HFF-Myc (cell line): ENCODE data around the gene SVBP.

Experiments
- DNase-seq: peaks from one replicate; pipeline ENCODE4 v3.0.0-alpha.2; 2011; ENCODE audit warnings: low read depth; ENCODE audit errors: extremely low read depth
- H3K4me3 ChIP-seq: replicated peaks from 2 replicates; pipeline ENCODE4 v1.5.1; 2011; ENCODE audit warnings: low read depth, mild to moderate bottlenecking, control low read depth, low read length
- TF ChIP-seq, protein P1 (sequence below): IDR thresholded peaks from 2 replicates; pipeline ENCODE4 v1.5.1; 2012; ENCODE audit warnings: mild to moderate bottlenecking, low read depth, low read length, control low read depth; ENCODE audit errors: missing control alignments

Gene SVBP

DNA sequence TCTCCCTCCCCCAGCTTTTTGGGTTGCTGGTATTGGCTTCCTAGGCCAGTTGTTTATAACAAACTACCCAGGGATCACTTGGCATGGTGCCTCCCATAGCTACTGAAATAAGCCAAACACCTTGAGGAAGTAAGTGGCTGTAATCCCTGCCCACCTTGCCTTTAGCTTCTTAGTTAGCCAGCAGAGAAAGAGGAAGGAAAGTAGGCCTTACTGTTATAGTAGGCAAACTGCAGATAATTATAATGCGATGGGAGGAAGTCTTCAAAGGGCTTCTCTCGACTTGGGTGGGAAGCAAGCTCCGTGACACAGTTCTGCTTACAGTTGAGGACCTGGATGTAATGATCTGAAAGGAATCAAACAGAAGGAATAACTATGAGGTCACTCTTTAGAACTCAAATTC, 58.6 kb downstream of the SVBP start:
- no peak overlapping the region for H3K4me3 ChIP-seq
- DNase-seq: no peak
- TF ChIP-seq, protein P1, sequence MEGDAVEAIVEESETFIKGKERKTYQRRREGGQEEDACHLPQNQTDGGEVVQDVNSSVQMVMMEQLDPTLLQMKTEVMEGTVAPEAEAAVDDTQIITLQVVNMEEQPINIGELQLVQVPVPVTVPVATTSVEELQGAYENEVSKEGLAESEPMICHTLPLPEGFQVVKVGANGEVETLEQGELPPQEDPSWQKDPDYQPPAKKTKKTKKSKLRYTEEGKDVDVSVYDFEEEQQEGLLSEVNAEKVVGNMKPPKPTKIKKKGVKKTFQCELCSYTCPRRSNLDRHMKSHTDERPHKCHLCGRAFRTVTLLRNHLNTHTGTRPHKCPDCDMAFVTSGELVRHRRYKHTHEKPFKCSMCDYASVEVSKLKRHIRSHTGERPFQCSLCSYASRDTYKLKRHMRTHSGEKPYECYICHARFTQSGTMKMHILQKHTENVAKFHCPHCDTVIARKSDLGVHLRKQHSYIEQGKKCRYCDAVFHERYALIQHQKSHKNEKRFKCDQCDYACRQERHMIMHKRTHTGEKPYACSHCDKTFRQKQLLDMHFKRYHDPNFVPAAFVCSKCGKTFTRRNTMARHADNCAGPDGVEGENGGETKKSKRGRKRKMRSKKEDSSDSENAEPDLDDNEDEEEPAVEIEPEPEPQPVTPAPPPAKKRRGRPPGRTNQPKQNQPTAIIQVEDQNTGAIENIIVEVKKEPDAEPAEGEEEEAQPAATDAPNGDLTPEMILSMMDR: no peak

DNA sequence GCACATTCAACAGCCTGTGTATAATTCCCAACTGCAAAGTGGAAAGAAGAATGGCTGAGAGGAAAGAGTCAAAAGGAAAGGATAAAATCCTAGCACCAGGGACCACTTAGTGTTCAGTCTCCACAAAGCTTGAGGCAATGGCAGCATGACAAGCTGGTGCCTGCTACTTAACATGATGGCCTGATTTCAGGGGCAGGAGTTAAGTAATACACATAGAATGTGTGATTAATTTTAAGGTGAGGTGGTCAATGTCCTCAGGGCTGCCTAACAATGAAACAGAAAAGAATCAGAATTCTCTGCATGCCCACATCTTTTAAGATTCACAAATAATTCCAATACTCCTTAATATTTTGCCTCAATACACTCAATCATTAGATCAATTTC, 59.3 kb downstream of the SVBP start:
- TF ChIP-seq, protein P1: no peak
- H3K4me3 ChIP-seq: no peak overlapping the region

More for the DNA sequence above, 59.3 kb downstream of the SVBP start:
- DNase-seq: no peak
